ENCODE results near the gene IL17D.

GRCh38 chr13:20706661-20707060 is 3.2 kb downstream of the IL17D start:
- no peak for TF ChIP-seq CTCF (IDR thresholded peaks at IDR 0.05)
- no peak for TF ChIP-seq POLR2A (IDR thresholded peaks at IDR 0.05)
